HEK293 (cell line): Measurements from ENCODE around the gene MBLAC1.

Experiments
- GFI1B ChIP-seq: fragments of 450-650 bp; formaldehyde crosslinking; IDR thresholded peaks from 2 replicates; pipeline ENCODE4 v1.5.1; 2016; ENCODE audit warnings: missing biosample characterization, missing genetic modification characterization
- GLIS1 ChIP-seq: fragments of 450-650 bp; formaldehyde crosslinking; IDR thresholded peaks from 2 replicates; pipeline ENCODE4 v1.5.1; 2016; ENCODE audit warnings: missing biosample characterization, missing genetic modification characterization
- HIC1 ChIP-seq: fragments of 450-650 bp; formaldehyde crosslinking; IDR thresholded peaks from 2 replicates; pipeline ENCODE4 v1.5.1; 2016; ENCODE audit warnings: missing biosample characterization, missing genetic modification characterization
- KLF10 ChIP-seq: fragments of 450-650 bp; IDR thresholded peaks from 2 replicates; pipeline ENCODE4 v1.5.1; 2018; ENCODE audit warnings: missing biosample characterization, mild to moderate bottlenecking, missing genetic modification characterization
- MZF1 ChIP-seq: fragments of 450-650 bp; formaldehyde crosslinking; IDR thresholded peaks from 2 replicates; pipeline ENCODE4 v1.5.1; 2017; ENCODE audit warnings: missing biosample characterization, missing genetic modification characterization, borderline replicate concordance
- OVOL3 ChIP-seq: fragments of 450-650 bp; formaldehyde crosslinking; IDR thresholded peaks from 2 replicates; pipeline ENCODE4 v1.5.1; 2016; ENCODE audit warnings: missing biosample characterization, missing genetic modification characterization
- REPIN1 ChIP-seq: fragments of 450-650 bp; formaldehyde crosslinking; IDR thresholded peaks from 2 replicates; pipeline ENCODE4 v1.5.1; 2017; ENCODE audit warnings: missing biosample characterization, missing genetic modification characterization, low read depth
- SP2 ChIP-seq: fragments of 450-650 bp; formaldehyde crosslinking; IDR thresholded peaks from 2 replicates; pipeline ENCODE4 v1.5.1; 2016; ENCODE audit warnings: missing biosample characterization, missing genetic modification characterization
- ZBTB10 ChIP-seq: fragments of 450-650 bp; formaldehyde crosslinking; IDR thresholded peaks from 2 replicates; pipeline ENCODE4 v1.5.1; 2016; ENCODE audit warnings: missing biosample characterization, missing genetic modification characterization
- ZBTB6 ChIP-seq: fragments of 450-650 bp; formaldehyde crosslinking; IDR thresholded peaks from 2 replicates; pipeline ENCODE4 v1.5.1; 2017; ENCODE audit warnings: missing biosample characterization, missing genetic modification characterization
- ZBTB8A ChIP-seq: fragments of 450-650 bp; formaldehyde crosslinking; IDR thresholded peaks from 2 replicates; pipeline ENCODE4 v1.5.1; 2016; ENCODE audit warnings: missing biosample characterization, missing genetic modification characterization
- ZNF10 ChIP-seq: fragments of 450-650 bp; formaldehyde crosslinking; IDR thresholded peaks from 2 replicates; pipeline ENCODE4 v1.5.1; 2017; ENCODE audit warnings: missing biosample characterization, missing genetic modification characterization
- ZNF138 ChIP-seq: fragments of 450-650 bp; formaldehyde crosslinking; IDR thresholded peaks from 2 replicates; pipeline ENCODE4 v1.5.1; 2016; ENCODE audit warnings: missing biosample characterization, missing genetic modification characterization, borderline replicate concordance
- ZNF16 ChIP-seq: fragments of 450-650 bp; formaldehyde crosslinking; IDR thresholded peaks from 2 replicates; pipeline ENCODE4 v1.5.1; 2016; ENCODE audit warnings: low read depth, missing biosample characterization, missing genetic modification characterization
- ZNF248 ChIP-seq: fragments of 450-650 bp; formaldehyde crosslinking; IDR thresholded peaks from 2 replicates; pipeline ENCODE4 v1.5.1; 2017; ENCODE audit warnings: missing biosample characterization, missing genetic modification characterization
- ZNF280D ChIP-seq: fragments of 450-650 bp; formaldehyde crosslinking; IDR thresholded peaks from 2 replicates; pipeline ENCODE4 v1.5.1; 2016; ENCODE audit warnings: missing biosample characterization, missing genetic modification characterization
- ZNF521 ChIP-seq: fragments of 450-650 bp; formaldehyde crosslinking; IDR thresholded peaks from 2 replicates; pipeline ENCODE4 v1.5.1; 2017; ENCODE audit warnings: missing biosample characterization, mild to moderate bottlenecking, missing genetic modification characterization
- ZNF529 ChIP-seq: fragments of 450-650 bp; formaldehyde crosslinking; IDR thresholded peaks from 2 replicates; pipeline ENCODE4 v1.5.1; 2017; ENCODE audit warnings: missing genetic modification characterization, missing biosample characterization; ENCODE audit not compliant: insufficient replicate concordance
- ZNF549 ChIP-seq: fragments of 450-650 bp; IDR thresholded peaks from 2 replicates; pipeline ENCODE4 v1.5.1; 2018; ENCODE audit warnings: missing biosample characterization, missing genetic modification characterization, mild to moderate bottlenecking, inconsistent platforms, moderate library complexity
- ZNF624 ChIP-seq: fragments of 450-650 bp; formaldehyde crosslinking; IDR thresholded peaks from 2 replicates; pipeline ENCODE4 v1.5.1; 2017; ENCODE audit warnings: missing biosample characterization, missing genetic modification characterization
- ZNF76 ChIP-seq: fragments of 450-650 bp; formaldehyde crosslinking; IDR thresholded peaks from 2 replicates; pipeline ENCODE4; 2016; ENCODE audit warnings: low read depth, missing biosample characterization, missing genetic modification characterization, borderline replicate concordance
- ZNF792 ChIP-seq: fragments of 450-650 bp; formaldehyde crosslinking; IDR thresholded peaks from 2 replicates; pipeline ENCODE4 v1.5.1; 2016; ENCODE audit warnings: missing biosample characterization, missing genetic modification characterization
- TF ChIP-seq, protein P1 (sequence below): fragments of 450-650 bp; formaldehyde crosslinking; conservative IDR thresholded peaks from 2 replicates; pipeline ENCODE4 v1.5.1; 2016; ENCODE audit warnings: low read depth, missing biosample characterization, missing genetic modification characterization

MBLAC1 gene

DNA sequence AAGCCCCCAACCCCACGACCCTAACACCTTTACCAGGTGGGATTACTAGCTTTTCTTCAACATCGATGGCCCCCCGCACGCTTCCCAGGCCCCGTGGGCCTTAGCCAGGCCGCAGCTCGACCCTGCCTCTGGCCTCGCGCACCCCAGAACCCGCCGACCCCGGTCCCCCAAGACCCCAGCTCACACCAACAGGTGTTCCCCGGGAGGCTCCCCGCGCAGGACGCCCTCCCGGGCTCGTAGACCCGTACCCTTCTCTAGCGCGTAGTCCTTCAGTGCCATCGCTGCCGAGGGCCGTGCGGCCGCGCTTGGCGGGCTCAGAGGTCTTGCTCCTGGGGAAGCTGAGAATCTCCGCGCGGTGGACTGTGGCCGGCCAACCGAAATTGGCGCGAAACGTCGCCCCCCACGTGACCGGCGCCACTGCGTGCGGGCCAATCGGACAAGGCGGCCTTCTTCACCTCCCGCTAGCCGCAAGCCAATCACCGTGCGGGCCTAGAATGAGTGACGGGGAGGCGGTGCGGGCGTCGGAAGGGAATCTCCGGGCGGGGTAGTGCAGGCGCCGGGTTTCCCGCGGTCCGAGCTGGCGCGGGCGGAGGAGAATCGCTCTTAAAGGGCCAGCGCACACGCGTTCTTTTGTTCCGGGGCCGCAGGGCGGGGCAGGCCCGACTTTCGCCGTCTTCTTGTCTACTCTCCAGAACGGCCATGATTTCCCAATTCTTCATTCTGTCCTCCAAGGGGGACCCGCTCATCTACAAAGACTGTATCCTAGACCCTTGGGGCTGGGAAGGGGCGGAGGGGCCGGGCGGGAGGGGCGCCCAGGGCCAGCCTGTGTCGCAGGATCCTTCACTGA is 25.5 kb upstream of the MBLAC1 start, which contains the start of the genes AP4M1 and MCM7 (continued):
- TF ChIP-seq ZNF792 (tag by site-specific recombination) (no peak), ZNF76 (tag by site-specific recombination) (peak; percentile 73), GFI1B (tag by site-specific recombination) (no peak), OVOL3 (tag by site-specific recombination) (no peak), ZNF529 (tag by site-specific recombination) (no peak), ZNF16 (tag by site-specific recombination) (no peak), REPIN1 (tag by site-specific recombination) (0 out of 2 replicates have a peak, but pooled peaks have one; percentile 18), ZBTB8A (peak; percentile 78), ZNF248 (tag by site-specific recombination) (no peak), MZF1 (tag by site-specific recombination) (no peak), KLF10 (tag by site-specific recombination) (peak; percentile 12; the same call in 1 of the 2 replicates), ZNF521 (tag by site-specific recombination) (no peak), ZNF549 (tag by site-specific recombination) (no peak), HIC1 (tag by site-specific recombination) (peak; percentile 62; the same call in 1 of the 2 replicates), GLIS1 (tag by site-specific recombination) (no peak), SP2 (tag by site-specific recombination) (peak; percentile 98), ZBTB6 (no peak), ZNF138 (tag by site-specific recombination) (no peak), ZBTB10 (tag by site-specific recombination) (peak; percentile 88), ZNF624 (no peak), ZNF10 (tag by site-specific recombination) (peak; percentile 7; the same call in 1 of the 2 replicates), ZNF280D (tag by site-specific recombination) (no peak)
- TF ChIP-seq, protein P1, sequence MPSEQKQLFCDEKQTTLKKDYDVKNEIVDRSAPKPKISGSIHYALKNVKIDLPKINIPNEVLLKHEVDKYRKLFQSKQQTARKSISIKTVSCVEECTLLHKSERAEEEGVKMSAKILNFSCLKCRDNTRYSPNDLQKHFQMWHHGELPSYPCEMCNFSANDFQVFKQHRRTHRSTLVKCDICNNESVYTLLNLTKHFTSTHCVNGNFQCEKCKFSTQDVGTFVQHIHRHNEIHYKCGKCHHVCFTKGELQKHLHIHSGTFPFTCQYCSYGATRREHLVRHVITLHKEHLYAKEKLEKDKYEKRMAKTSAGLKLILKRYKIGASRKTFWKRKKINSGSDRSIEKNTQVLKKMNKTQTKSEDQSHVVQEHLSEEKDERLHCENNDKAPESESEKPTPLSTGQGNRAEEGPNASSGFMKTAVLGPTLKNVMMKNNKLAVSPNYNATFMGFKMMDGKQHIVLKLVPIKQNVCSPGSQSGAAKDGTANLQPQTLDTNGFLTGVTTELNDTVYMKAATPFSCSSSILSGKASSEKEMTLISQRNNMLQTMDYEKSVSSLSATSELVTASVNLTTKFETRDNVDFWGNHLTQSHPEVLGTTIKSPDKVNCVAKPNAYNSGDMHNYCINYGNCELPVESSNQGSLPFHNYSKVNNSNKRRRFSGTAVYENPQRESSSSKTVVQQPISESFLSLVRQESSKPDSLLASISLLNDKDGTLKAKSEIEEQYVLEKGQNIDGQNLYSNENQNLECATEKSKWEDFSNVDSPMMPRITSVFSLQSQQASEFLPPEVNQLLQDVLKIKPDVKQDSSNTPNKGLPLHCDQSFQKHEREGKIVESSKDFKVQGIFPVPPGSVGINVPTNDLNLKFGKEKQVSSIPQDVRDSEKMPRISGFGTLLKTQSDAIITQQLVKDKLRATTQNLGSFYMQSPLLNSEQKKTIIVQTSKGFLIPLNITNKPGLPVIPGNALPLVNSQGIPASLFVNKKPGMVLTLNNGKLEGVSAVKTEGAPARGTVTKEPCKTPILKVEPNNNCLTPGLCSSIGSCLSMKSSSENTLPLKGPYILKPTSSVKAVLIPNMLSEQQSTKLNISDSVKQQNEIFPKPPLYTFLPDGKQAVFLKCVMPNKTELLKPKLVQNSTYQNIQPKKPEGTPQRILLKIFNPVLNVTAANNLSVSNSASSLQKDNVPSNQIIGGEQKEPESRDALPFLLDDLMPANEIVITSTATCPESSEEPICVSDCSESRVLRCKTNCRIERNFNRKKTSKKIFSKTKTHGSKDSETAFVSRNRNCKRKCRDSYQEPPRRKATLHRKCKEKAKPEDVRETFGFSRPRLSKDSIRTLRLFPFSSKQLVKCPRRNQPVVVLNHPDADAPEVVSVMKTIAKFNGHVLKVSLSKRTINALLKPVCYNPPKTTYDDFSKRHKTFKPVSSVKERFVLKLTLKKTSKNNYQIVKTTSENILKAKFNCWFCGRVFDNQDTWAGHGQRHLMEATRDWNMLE: no peak
